Measurements from ENCODE around the gene NEU2.

GRCh38 chr2:233055362-233055761, 22.9 kb downstream of the NEU2 start:
- TF ChIP-seq, protein P1, sequence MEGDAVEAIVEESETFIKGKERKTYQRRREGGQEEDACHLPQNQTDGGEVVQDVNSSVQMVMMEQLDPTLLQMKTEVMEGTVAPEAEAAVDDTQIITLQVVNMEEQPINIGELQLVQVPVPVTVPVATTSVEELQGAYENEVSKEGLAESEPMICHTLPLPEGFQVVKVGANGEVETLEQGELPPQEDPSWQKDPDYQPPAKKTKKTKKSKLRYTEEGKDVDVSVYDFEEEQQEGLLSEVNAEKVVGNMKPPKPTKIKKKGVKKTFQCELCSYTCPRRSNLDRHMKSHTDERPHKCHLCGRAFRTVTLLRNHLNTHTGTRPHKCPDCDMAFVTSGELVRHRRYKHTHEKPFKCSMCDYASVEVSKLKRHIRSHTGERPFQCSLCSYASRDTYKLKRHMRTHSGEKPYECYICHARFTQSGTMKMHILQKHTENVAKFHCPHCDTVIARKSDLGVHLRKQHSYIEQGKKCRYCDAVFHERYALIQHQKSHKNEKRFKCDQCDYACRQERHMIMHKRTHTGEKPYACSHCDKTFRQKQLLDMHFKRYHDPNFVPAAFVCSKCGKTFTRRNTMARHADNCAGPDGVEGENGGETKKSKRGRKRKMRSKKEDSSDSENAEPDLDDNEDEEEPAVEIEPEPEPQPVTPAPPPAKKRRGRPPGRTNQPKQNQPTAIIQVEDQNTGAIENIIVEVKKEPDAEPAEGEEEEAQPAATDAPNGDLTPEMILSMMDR (IDR thresholded peaks at IDR 0.05) = no peak
- TF ChIP-seq MAZ (IDR thresholded peaks at IDR 0.05; ENCODE audit: borderline replicate concordance, low read depth, low read length) (no peak), REST (IDR thresholded peaks at IDR 0.05) (no peak), POLR2AphosphoS2 (conservative IDR thresholded peaks at IDR 0.05; ENCODE audit: low read length) (no peak), RAD21 (conservative IDR thresholded peaks at IDR 0.05 in 1 of 2, IDR thresholded peaks at IDR 0.05 in 1 of 2) (no peak), HDAC2 (IDR thresholded peaks at IDR 0.05) (no peak), USF2 (IDR thresholded peaks at IDR 0.05) (no peak)

Data from A549 (cell line).